ENCODE results near the gene PRKG2.

The PRKG2 gene

DNA sequence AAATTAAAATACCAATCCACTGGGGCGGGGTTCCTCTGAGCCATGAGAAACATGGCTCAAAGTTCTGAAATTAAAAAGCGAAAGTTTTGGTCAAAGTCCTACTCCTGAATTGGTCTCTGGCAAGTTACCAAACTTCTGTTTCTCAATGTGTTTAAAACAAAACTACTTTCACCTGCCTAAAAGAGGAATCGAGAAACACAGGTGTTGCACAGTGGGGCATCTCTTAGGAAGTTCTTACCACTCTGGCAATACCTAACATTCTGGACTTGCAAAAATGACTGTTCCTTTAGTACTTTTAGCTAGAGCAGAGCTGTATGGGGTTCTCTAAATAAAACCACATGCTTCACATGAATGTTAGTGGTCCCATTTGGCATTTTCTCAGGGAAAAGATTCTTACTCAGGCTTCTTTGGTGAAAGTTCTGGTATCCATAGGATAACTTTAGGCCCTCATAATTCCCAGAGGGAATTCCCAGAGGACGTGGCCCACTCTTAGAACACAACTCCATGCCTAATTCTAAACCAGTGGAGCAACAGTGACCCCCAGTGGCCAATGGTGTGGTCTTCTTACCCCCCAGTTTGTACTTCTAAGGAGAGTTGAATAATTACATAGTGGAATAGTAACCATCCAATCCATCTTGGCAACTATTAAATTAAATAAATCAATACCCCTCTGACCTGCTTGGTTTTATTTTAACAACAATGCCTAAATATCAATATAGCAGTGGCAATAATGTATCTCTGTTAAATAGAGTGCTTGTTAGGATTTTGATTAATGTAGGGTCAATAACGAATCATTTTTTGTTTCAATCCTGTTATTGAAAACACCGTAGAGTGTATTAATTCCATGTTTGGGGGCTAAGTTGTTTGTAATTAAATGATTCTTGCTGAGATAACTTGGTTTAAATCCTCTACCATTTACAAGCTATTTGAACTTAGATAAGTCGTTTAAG is 162.6 kb downstream of the PRKG2 start:
- no peak for DNase-seq (ENCODE audit: low read depth, low spot score)

DNA sequence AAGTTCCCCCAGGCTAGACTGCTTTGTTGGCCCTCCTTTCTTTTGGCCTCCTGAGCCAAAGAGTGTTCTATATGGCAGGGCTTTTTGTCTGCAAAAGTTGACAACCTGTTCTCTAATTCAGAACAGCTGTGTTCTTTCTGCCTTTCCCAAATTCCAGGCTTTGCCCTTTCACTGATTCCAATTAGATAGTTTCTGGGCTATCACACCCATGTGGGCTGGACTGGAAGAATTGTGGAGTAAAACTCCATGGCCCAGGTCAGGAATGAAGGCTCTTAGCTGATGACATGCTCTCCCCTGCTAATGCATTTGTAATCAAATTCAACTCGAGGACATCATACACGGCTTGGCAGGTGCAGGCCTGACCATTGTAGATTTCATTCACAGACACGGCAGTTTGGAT is 165.1 kb downstream of the PRKG2 start:
- DNase-seq (ENCODE audit: low read depth, low spot score), result no peak
- no peak overlapping the region for H3K27ac ChIP-seq

More for the DNA sequence above, 162.6 kb downstream of the PRKG2 start:
- H3K27ac ChIP-seq, result no peak overlapping the region

DNA sequence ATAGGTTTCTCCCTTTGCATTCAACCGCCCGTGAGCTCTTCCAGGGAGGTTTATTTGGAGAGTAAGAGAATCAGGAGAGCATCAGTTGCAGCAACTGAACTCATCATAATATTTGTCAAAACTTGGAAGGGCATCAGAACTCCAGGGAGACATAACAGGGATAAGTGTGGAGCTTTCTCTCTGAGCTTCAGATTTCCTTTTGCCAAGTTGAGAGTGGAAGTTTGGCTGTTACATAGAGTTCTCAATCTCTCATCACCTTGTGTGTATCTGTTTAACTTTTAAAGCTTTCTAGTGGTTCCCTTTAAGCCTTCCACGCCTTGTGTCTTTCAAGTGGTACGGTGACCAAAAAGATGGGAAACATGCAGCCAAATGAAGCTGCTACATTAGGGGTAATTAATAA is 165.7 kb downstream of the PRKG2 start:
- H3K27ac ChIP-seq, result no peak overlapping the region
- DNase-seq (ENCODE audit: low read depth, low spot score), result no peak

DNA sequence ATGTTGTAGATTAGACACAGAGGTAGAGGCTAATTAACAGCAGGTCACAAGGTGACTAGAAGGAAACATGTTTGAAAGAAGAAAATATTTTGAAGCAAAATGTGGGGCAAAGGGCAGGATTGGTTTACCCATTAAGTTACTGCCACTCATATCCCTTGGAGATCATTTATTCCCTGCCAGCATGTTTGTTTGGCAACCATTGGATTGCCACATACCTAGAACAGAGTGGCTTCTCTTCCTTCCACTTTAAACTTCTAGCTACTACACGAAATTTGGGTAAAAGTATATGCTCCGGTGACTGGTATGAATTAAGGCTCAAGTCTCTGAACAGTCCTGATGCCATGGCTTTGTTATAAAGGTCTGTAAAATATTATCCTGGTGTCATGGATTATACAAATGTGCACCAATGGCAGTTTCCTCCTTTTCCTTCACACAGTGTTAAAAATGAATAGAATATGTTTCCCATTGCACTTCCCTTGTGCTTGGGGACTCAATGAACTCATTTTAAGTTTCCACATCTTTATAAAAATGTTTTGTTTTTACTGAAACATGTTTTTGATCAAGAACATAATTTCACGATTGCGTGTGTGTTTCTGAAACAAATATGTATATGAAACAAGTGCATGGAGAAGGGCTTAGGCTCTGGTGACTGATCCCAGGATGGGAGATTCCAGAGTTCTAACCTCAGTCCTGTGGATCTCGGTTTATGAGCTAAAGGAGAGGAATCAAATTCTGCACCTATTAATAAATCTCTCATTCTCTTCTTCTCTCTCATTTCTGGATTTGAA is 172.2 kb downstream of the PRKG2 start:
- no peak for DNase-seq (ENCODE audit: low read depth, low spot score)
- H3K27ac ChIP-seq, result no peak overlapping the region

DNA sequence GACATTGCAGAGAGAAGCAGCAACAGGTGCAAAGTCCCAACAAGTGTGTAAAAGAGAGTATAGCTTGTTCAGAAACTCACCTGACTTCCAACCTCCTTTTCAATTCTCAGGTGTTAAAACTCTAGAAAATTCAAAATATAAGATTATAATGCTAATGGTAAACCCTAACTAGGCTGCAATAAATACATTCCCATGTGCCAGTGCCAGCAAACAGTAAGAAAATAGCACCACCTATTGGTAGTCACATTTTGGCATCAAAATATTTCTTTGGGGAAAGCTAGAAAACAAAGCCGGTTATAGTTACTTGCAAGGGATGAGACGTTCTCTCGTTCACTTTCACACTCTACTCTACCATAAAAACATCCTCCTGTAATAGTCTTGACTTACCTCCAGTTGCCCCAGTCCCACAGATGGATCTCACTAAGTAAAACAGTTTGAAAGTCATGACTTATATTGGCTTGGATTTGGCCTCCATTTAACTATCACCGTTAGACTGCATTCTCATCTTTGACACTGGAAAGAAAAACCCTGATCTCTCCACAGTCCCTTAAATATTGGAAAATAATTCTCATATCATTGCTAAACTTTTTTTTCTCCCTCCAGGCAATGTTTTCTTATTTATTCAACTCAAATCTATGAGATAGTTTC is 174.9 kb downstream of the PRKG2 start:
- peak overlapping the region; percentile 21 for H3K27ac ChIP-seq
- DNase-seq (ENCODE audit: low read depth, low spot score), result no peak

DNA sequence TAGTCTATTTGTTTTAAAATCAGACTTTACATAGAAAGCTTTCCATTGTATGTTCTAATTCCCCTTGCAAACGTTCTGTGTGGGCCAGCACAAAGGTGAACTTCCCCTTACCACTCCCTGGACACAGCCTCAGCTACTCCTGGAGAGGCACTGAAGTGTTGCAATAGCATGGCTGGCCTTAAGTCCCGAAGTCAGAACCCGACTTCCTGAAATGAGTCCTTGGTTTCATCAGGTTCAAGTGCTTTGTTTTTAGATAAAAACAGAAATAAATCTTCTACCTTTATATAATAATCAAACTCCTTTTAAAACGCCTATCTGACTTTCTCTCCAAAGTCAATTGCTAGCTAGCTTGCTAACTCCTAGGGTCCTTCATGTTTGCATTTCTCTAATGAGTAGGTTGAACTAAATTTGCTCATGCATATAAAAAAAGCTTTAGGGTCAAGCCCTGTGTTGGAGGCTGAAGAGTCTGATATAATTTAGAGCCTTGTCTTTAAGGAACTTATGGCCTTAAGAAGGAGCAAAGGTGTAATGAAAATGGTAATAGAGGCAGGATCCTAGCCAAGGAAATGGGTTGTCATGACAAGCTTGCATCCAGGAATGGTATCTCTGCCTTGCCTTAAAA is 175.6 kb downstream of the PRKG2 start:
- DNase-seq (ENCODE audit: low read depth, low spot score), result no peak
- peak overlapping the region; percentile 21 for H3K27ac ChIP-seq

DNA sequence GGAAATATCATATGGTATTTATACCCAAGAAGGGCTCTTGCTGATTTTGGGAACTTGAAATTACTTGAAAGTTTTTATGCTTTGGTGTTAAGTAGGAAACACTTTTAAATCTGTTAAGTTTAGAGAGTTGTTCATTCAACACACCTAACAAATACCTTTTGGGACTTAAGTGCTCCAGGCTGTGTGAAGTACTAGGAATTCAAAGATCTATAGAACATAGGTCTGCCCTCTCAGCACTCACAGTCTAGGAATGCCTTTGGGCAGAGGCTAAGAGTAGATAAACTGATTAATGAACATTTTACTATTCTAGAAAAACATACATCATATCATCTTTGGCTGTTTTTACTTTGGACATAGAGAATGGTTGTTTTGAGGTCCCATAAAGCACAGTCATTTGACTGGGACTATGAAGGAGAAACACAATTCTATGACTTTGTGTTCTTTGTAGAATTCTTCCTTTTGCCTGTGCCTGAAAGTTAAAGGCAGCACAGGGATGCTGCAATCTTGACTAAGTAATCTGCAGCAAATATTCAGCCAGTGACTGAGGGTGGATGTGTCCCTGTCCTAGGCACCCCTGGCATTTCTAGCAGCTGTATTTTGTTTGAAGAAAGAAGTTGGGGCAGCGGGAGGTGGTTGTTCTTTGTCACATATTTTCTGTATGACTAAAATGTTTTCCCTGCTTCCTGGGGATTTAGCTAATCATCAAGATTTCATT is 176.2 kb downstream of the PRKG2 start:
- peak overlapping the region; percentile 21 for H3K27ac ChIP-seq
- DNase-seq (ENCODE audit: low read depth, low spot score), result no peak
